HEK293T (cell line): Measurements from ENCODE around the gene CASKIN2.

Source experiments
- CTCF ChIA-PET: fragments of 350-600 bp; formaldehyde crosslinking; extraction: SDS; loops from one replicate; lab custom pipeline; 2021; ENCODE audit warnings: antibody characterized with exemption, inconsistent platforms; lab: Yijun Ruan, JAX
- POLR2A ChIA-PET: fragments of 350-600 bp; formaldehyde crosslinking; extraction: SDS; loops from one replicate; lab custom pipeline; 2020; ENCODE audit warnings: antibody characterized with exemption, inconsistent platforms; lab: Yijun Ruan, JAX
- DNase-seq: peaks from one replicate; pipeline ENCODE4 v3.0.0; 2012; ENCODE audit warnings: mixed read lengths; ENCODE audit errors: extremely low spot score
- ARNT ChIP-seq: fragments of 450-650 bp; IDR thresholded peaks from 2 replicates; pipeline ENCODE4 v1.6.1; 2017; ENCODE audit warnings: mild to moderate bottlenecking
- BHLHE40 ChIP-seq: fragments of 450-650 bp; IDR thresholded peaks from 2 replicates; pipeline ENCODE4 v1.6.1; 2016; ENCODE audit warnings: mild to moderate bottlenecking, moderate library complexity, borderline replicate concordance
- CTBP1 ChIP-seq: fragments of 450-650 bp; IDR thresholded peaks from 2 replicates; pipeline ENCODE4 v1.6.1; 2016; ENCODE audit warnings: borderline replicate concordance
- ELF4 ChIP-seq: fragments of 450-650 bp; IDR thresholded peaks from 2 replicates; pipeline ENCODE4 v1.6.1; 2017; ENCODE audit warnings: antibody characterized with exemption
- FOXA1 ChIP-seq: fragments of 450-650 bp; IDR thresholded peaks from 2 replicates; pipeline ENCODE4 v1.6.1; 2016; ENCODE audit warnings: mild to moderate bottlenecking
- FOXK2 ChIP-seq: fragments of 450-650 bp; IDR thresholded peaks from 2 replicates; pipeline ENCODE4 v1.6.1; 2016; ENCODE audit warnings: mild to moderate bottlenecking
- FOXM1 ChIP-seq: fragments of 450-650 bp; IDR thresholded peaks from 2 replicates; pipeline ENCODE4 v1.6.1; 2017; ENCODE audit warnings: mild to moderate bottlenecking, borderline replicate concordance
- HDGF ChIP-seq: fragments of 450-650 bp; IDR thresholded peaks from 2 replicates; pipeline ENCODE4 v1.6.1; 2017; ENCODE audit warnings: antibody characterized with exemption, borderline replicate concordance
- L3MBTL2 ChIP-seq: fragments of 450-650 bp; conservative IDR thresholded peaks from 2 replicates; pipeline ENCODE4 v1.6.1; 2016; ENCODE audit warnings: mild to moderate bottlenecking
- LEF1 ChIP-seq: fragments of 450-650 bp; IDR thresholded peaks from 2 replicates; pipeline ENCODE4 v1.6.1; 2017; ENCODE audit warnings: mild to moderate bottlenecking, borderline replicate concordance
- NFRKB ChIP-seq: fragments of 450-650 bp; IDR thresholded peaks from 2 replicates; pipeline ENCODE4 v1.6.1; 2016; ENCODE audit warnings: mild to moderate bottlenecking, moderate library complexity
- PKNOX1 ChIP-seq: fragments of 450-650 bp; IDR thresholded peaks from 2 replicates; pipeline ENCODE4 v1.6.1; 2016
- SP1 ChIP-seq: fragments of 450-650 bp; IDR thresholded peaks from 2 replicates; pipeline ENCODE4 v1.6.1; 2017
- SUZ12 ChIP-seq: fragments of 450-650 bp; IDR thresholded peaks from 2 replicates; pipeline ENCODE4 v1.6.1; 2016; ENCODE audit warnings: mild to moderate bottlenecking
- TARDBP ChIP-seq: fragments of 450-650 bp; IDR thresholded peaks from 2 replicates; pipeline ENCODE4 v1.6.1; 2016
- ZNF384 ChIP-seq: fragments of 450-650 bp; IDR thresholded peaks from 2 replicates; pipeline ENCODE4 v1.6.1; 2016

The CASKIN2 gene

GRCh38 chr17:75512926-75513640 is 2.3 kb downstream of the CASKIN2 start:
- CTCF ChIA-PET, result no interaction called here
- no peak for TF ChIP-seq NFRKB
- TF ChIP-seq HDGF, result no peak
- no peak for TF ChIP-seq PKNOX1
- no peak for TF ChIP-seq SUZ12
- TF ChIP-seq CTBP1, result no peak
- no peak for TF ChIP-seq FOXK2
- TF ChIP-seq ZNF384, result no peak
- TF ChIP-seq SP1, result no peak
- TF ChIP-seq FOXM1, result no peak
- no peak for TF ChIP-seq TARDBP
- TF ChIP-seq L3MBTL2, result no peak
- TF ChIP-seq FOXA1, result no peak
- no peak for TF ChIP-seq ARNT
- no peak for TF ChIP-seq ELF4
- no peak for TF ChIP-seq LEF1
- no peak for TF ChIP-seq BHLHE40
- no peak for DNase-seq
- POLR2A ChIA-PET, result interaction anchor here (1.0 kb wide), 1 partner anchor 57 kb away, joined by 3 read pairs; the partner anchor contains the start of gene TMEM94

- ChIA-PET POLR2A (interaction anchor here (0.6 to 1.8 kb wide), 4 partner anchors 9 to 241 kb away, joined by 3 to 6 read pairs (median 3); partner anchors contain the start of genes MIF4GD and TMEM94), CTCF (interaction anchor here (0.6 to 1.0 kb wide), 2 partner anchors 56 to 162 kb away, joined by 3 read pairs; partner anchors contain the start of gene TMEM94)
- TF ChIP-seq SUZ12 (no peak), NFRKB (no peak), ZNF384 (no peak), FOXM1 (no peak), ARNT (no peak), LEF1 (no peak), HDGF (no peak), CTBP1 (no peak), FOXK2 (no peak), PKNOX1 (no peak), FOXA1 (no peak), ELF4 (no peak), TARDBP (no peak), SP1 (no peak), BHLHE40 (no peak)
- DNase-seq, result no peak
Observed at GRCh38 chr17:75511610-75512575, 3.4 kb downstream of the CASKIN2 start.

GRCh38 chr17:75511270-75511609 is 4.1 kb downstream of the CASKIN2 start:
- CTCF ChIA-PET, result interaction anchor here (1.0 kb wide), 1 partner anchor 55 kb away, joined by 3 read pairs; the partner anchor contains the start of gene TMEM94
- no peak for TF ChIP-seq LEF1
- TF ChIP-seq ELF4, result no peak
- TF ChIP-seq SUZ12, result no peak
- TF ChIP-seq FOXM1, result no peak
- no peak for TF ChIP-seq PKNOX1
- no peak for TF ChIP-seq HDGF
- TF ChIP-seq CTBP1, result no peak
- no peak for TF ChIP-seq TARDBP
- TF ChIP-seq FOXK2, result no peak
- TF ChIP-seq ZNF384, result no peak
- POLR2A ChIA-PET, result interaction anchor here (1.0 to 1.8 kb wide), 2 partner anchors 8 to 55 kb away, joined by 3 to 6 read pairs; partner anchors contain the start of gene TMEM94
- DNase-seq, result no peak

GRCh38 chr17:75509528-75510258 is 5.6 kb downstream of the CASKIN2 start:
- ChIA-PET CTCF (no interaction called here), POLR2A (interaction anchor here (0.7 to 1.5 kb wide), 3 partner anchors 23 to 270 kb away, joined by 3 to 5 read pairs (median 5); partner anchors contain the start of gene MIF4GD)
- DNase-seq, result no peak
- TF ChIP-seq L3MBTL2 (no peak), PKNOX1 (no peak), LEF1 (no peak), CTBP1 (no peak), FOXK2 (no peak), HDGF (no peak), FOXM1 (no peak), BHLHE40 (no peak), NFRKB (no peak), ELF4 (no peak), TARDBP (no peak), ZNF384 (no peak), ARNT (no peak), SP1 (no peak), SUZ12 (no peak), FOXA1 (no peak)
